NCI-H526 treated with DMSO at 0.1 percent for 48 hours (cell line): ENCODE data around the gene IP6K1.
"Not testable (repeated sequence)": the region's sequence is repeated elsewhere in the genome, so short reads cannot be mapped to it uniquely, and the experiment has no call there.

Source experiments
- DNase-seq: peaks from one replicate; lab custom pipeline; 2025; lab: John Stamatoyannopoulos, UW

The IP6K1 gene

DNA sequence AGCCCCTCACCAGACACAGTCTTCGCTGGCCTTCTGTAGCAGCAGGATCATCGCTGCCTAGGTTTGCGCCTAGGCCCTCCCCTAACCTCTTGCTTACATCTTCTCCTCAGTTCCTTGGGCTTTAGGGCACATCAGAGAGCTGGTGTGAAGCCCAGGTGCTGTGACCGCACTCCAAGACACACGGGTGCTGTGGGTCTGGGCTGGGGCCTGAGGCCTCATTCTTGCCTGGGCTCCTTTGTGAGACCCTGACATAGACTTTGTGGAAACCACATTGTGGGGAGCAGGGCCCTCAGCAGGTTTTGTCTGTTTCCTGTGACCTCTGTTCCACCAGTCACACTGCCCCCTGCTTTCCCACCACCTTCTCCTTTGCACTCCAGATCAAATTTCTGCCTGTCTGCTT, 74.9 kb downstream of the IP6K1 start:
- DNase-seq, result no peak

DNA sequence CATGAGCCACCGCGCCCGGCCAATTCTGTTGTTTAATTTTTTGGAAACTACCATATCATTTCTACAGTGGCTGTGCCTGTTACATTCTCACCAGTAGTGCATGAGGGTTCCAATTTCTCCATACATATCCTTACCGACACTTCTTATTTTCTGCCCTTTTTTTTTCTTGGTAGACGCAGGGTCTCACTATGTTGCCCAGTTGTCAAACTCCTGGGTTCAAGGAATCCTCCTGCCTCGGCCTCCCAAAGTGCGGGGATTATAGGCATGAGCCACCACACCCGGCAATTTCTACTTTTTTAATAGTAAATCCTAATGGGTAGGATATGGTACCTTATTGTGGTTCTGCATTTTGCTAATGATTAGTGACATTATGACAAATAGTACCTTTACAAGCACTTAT, 76.5 kb downstream of the IP6K1 start:
- no peak for DNase-seq

DNA sequence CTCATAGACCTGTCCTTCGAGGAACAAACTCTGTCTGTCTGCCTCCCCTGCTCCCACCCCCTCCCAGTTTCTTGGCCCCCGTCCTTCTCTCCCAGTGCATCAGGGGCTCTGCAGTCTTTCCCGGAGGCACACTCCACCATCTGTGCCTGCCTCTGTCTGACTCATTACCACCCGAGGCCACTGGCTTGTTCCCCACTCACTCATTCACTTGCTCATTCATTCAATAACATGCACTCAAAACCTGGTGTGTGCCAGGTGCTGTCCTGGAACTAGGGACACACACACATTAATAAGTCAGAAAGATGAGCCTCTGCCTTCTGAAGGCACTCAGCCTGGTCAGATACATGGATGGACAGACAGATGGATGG, 79.2 kb downstream of the IP6K1 start:
- no peak for DNase-seq

DNA sequence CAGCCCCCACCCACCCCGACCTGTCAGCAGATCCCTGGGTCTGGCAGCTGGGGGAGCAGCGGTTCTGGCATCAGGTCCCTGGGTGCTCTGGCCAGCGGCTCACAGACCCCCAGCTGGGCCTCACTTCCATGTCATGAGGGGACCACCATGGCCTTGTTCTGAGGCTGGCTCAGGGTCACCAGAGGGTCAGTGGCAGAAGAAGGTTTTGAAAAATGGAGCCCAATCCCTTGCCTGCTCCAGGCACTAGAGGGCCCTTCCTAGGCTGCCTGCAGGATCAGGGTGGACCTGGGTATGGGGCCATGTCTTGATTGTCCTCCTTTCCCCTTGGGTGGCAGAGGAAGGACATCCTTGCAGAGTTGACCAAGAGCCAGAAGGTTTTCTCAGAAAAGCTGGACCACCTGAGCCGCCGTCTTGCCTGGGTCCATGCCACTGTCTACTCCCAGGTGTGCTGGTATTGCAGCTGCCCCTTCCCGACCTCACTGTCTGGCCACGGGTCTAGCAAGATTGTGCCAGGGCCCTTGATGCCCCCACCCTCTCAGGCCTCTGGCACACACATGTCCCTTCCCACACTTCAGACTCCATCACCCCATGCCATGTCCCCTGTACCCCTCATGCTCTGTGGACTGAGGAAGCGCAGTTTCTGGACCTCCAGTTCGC, 79.8 kb downstream of the IP6K1 start:
- no peak for DNase-seq

DNA sequence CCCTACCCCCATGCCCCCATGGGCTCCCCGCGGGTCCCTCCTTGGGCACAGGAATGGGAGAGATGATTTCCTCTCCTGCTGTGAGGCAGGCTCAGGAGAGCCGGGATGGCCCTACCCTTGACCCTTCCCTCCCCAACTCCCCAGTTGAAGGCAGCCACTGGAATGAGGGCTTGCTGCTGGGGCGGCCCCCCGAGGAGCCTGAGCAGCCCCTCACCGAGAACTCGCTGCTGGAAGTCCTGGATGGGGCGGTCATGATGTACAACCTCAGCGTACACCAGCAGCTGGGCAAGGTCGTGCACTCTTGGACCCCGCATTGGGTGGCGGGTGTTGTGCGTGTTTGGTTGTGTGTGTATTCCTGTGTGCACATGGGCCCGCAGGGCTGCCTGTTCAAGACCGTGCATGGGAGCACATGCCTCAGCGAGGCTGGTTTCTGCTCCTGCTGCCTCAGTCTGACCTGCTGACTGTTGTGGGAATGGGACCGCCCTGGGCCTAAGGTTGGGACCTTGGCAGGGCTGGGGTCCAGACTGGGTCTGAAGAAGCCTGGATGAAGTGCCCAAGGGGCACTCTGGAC, 80.9 kb downstream of the IP6K1 start:
- DNase-seq, result no peak

DNA sequence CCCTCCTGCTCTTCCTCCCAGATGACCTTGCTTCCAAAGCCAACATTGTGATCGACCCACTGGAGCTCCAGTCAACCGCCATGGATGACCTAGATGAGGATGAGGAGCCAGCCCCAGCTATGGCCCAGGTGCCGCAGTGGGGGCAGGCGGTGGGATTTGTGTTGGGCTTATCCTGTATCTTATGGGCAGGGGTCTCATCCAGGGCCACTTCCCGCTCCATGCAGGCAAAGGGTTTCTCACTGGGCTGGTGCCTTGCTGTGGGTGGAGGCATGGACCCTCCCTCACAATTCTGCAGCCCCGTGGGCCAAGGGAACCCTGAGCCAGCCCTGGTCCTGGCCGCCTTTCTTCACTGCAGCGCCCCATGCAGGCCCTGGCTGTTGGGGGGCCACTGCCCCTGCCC, 81.7 kb downstream of the IP6K1 start:
- DNase-seq, result no peak

DNA sequence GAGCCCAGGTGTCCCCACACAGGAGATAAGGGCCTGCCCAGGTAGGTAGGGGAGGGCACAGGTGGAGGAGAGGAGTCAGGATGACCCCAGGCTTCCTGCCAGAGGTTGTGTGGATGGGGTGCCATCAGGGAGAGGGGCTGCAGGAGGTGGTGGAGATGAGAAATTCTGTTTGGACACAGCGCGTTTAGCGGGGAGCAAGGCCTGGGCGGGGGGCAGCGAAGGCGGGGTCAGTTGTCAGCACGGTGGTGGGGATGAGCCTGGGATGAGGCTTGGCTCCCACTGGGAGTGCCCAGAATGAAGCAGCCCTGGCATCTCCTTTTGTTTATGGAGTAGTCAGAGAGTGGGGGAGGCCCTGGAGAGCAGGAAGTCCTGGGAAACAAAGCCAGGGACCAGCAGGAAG, 82.4 kb downstream of the IP6K1 start:
- DNase-seq, result no peak

DNA sequence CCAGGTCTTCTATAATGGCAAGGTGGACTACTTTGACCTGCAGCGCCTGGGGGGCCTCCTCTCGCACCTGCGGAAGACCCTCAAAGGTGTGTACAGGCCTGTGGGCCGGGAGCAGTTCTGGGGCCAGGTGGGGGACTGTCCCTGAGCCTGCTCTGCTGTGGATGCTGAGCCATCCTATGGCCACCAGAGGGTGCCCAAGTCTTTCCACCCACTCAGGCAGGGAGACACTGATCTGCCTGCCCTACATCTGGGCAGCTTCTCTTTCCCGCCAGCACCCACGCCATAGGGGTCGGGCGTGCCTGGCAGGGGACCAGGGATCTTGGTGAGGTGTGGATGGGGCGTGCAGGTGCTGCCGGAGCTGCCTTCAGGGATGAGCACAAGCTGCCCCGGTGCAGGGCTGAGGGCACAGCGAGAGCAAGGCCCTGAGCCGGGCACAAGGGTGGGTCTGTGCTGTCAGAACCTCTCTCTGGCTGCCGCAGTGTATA, 82.9 kb downstream of the IP6K1 start:
- DNase-seq, result peak; percentile 18

DNA sequence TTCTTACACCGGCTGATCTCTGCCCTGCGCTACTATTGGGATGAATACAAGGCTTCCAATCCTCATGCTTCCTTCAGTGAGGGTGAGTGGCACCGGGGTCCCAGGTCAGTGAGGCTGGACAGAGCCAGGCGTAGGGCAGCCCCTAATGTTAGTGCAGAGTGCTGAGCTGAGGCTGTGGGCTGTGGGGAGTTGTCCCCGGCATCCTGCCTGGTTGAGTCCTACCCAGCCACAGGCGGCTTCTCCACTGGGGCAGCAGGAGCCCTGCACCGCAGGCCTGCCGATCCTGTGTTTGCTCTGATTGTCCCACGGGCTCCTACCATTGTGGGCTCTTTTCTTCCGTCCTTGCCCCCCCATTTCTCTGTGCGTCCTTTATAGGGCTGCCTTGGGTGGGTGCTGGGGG, 83.7 kb downstream of the IP6K1 start:
- DNase-seq, result no peak

DNA sequence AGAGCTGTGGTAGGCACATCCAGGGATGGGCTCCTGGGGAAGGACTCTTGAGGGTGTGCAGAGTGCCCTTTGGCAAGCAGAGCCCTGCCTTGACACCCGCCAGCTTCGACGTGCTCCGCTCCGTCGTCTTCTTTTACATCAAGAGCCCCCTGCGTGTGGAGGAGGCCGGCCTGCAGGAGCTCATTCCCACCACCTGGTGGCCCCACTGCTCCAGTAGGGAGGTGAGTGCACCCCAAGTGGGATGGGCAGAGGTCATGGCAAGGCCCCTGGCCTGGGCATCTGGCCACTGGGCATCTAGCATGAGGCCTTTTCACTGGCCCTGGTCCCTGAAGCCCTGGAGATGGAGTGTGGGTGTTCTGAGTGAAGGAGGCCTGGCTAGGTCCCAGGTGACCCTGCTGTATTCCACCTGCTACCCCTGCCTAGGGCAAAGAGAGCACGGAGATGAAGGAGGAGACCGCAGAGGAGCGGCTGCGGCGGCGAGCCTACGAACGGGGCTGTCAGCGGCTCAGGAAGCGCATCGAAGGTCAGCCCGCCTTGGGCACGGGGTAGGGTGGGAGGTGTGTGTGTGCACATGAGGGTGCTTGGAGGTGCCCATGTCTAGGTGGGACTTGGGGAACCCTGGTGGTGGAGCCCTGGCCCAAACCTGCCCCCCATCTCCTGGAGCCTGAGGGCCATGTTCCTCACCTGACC, 84.8 kb downstream of the IP6K1 start:
- DNase-seq, result no peak

DNA sequence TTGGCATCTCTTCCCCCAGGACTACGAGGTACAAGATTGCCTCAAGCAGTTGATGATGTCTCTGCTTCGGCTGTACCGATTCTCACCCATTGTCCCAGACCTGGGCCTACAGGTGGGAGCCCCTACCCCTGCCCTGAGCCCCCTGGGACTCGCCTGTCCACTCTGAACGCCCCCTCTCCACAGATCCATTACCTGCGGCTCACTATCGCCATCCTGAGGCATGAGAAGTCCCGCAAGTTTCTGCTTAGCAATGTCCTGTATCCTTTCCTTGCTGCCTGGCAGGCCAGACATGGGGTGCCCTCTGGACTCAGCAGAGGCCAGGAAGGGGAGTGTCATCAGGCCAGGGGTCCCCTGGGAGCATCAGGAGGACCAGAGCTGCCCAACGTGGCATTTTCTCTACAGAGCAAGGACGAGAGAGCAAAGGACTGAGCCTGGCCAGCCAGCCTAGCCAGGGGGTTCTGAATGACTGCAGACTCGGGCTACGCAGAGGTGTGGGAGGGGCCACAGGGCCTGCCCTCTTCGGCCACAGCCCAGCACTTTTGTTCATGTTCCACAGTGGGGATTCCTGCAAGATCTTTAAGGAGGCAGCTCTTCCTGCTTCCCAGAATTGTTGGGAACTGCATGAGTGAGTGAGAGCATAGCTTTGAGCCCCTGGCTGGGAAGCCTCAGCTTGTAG, 85.8 kb downstream of the IP6K1 start:
- no peak for DNase-seq

DNA sequence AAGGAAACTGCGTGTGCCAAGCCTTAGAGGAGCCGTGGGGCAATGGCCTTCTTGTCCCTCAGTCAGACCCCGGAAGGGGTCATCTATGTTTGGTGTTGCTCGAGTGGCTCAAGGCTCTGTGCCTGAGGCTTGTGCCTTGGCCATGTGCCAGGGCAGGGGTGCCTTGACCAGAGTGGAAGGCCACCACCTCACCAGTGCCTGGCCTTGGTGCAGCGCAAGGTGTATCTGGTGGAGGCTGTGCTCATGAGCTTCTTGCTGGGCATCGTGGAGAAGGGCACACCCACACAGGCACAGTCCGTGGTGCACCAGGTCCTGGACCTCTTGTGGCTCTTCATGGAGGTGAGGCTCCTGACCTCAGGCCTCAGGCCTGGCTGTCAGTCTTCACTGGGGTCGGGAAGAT, 86.3 kb downstream of the IP6K1 start:
- no peak for DNase-seq

DNA sequence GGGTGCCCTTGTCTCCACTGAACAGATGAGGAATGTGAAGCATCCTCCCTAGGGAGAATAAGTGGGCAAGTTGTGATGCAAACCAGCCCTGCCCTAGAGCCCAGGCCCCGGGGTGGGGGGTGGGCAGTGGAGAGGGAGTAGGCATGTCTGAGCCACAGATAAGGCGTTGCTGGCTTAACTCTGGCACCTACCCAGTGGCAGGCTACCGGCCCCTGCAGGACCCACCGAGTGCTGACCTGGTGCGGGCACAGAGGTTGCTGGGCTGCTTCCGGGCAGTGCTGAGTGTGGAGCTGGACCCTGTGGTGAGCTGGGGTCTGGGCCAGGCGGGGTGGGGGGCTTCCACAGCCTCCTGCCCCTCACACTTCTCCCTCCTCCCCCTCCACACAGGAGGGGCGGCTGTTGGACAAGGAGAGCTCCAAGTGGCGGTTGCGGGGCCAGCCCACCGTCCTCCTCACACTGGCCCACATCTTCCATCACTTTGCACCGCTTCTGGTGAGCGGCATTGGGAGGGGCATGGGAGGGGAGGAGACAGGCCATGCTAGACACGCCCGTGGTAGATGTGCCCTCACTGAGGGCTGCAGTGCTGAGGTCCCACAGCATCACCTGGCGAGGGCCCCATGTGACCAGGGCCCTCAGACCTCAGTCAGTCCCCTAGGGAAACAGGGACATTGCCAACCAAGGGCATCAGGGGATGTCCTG, 86.9 kb downstream of the IP6K1 start:
- no peak for DNase-seq

DNA sequence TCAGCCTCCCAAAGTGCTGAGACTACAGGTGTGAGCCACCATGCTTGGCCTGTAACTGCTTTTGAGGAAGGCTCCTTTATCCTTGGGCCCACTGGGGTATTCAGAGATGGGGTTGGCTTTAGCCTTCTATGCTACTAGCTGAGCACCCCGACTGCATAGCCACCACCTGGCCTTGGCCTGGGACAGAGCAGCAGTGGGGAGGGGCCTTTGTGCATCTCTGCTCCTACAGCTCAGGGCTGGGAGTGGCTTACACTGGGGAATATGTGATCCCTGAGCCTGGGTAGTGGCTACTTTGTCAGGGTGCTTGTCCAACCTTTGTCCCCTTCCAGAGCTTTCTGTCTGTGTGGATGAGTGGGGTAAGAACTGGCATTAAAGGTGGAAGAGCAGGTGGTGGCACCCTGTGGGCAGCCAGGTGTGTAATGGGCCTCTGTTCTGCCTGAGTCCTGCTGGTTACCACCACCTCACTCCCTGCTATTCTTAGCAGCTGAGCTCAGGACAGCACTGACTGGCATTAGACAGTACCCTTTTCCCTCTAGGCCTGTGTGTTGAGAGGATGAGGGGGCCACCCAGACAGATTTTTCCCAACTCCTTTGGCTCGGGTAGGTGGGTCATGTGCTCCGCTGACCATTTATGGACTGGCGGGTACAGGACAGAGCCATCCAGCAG, 90.9 kb downstream of the IP6K1 start:
- DNase-seq, result not testable (repeated sequence)

DNA sequence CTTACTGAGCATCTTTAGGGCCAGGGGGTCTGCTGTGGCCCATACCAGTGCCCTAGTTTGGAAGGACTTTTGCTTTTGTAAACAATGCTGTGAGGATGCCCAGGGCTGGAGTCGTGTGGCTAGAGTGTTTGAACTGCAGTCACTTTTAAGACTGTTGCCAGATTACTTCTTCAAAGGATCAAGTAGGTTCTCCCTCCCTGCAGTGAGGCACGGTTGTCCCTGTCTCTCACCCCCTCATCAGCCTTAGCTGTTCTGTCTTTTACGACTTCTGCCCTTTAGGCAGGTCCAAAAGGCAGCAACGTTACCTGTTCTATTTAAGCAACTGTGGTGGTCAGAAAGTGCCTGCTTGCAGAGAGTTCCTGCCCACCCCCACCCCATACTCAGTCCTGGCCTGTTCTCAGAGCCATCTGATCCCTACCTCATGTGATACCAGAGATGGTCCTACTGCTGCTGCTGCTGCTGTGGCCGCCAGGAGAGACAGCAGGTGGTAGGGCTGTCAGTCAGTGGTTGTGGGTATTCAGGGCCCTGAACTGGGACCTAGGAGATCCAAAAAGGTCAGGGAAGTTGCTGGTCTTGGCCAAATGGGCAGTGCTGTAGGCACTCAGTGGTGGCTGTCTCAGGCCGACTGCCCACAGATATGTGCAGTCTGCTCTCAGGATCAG, 91.8 kb downstream of the IP6K1 start:
- not testable (repeated sequence) for DNase-seq

DNA sequence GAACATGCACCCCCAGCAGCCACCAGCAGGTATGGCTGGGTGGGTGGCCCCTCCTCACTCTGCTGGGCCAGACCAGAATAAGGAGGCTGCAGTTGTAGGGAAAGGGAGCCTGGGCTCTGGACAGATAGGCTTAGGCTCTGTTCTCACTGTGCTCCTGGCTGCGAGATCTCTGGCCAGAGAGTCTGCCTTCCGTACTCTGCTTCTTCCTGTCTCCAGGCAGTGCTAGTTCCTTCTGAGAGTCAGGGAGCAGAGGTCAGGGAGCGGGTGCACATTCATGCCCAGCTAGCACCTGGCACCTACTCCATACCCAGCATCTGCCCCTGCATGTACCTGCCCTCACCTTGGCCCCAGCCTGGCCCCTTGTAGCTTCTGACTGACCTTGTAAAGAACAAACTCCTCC, 94.9 kb downstream of the IP6K1 start:
- DNase-seq, result not testable (repeated sequence)

DNA sequence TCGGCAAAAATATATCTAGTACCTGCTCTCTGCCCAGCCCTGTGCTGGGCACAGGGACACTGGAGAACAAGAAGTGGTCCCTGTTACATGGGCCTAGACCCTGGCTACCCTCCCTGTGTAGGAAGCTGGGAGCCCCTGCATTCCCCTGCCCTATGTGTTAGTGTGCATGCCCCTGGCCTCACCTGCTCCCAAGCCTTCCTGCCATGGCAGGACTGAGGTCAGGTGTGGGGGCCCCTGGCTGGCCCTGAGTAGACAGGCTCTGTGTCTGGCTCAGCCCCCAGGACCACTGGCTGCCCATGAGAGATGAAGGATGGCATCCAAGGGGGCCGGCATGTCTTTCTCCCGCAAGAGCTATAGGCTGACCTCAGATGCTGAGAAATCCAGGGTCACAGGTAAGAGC, 95.5 kb downstream of the IP6K1 start:
- not testable (repeated sequence) for DNase-seq

DNA sequence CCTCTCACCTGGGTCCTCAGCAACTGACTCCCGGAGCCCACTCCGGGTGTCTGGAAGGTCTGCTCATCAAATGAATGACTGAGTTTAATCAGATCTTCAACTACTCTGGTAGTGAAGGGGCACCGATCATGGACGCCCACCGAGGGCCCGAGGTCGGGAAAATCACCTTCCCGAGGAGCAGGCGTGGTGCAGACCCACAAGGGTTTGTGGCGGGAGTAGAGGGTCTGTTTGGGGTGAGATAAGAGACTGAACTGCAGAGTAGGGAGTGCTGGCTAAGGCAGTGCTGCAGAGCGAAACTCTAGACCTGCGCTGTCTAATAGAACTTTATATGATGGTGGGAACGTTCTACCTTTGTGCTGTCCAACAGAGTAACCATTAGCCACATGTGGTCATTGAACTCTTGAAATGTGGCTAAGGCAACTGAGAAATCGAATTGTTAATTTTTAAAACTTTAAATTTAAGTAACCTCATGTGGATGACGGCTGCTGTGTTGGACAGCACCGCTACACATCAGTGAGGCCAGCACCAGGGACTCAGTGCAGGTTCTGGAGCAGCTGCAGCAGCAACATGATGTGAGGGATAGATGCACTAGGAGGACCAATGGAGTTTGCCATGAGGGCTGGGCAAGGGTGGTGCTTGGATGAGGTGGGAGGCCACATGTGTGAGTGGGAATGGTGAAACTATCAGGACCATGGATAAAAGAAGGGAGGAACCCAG, 96.3 kb downstream of the IP6K1 start:
- not testable (repeated sequence) for DNase-seq

DNA sequence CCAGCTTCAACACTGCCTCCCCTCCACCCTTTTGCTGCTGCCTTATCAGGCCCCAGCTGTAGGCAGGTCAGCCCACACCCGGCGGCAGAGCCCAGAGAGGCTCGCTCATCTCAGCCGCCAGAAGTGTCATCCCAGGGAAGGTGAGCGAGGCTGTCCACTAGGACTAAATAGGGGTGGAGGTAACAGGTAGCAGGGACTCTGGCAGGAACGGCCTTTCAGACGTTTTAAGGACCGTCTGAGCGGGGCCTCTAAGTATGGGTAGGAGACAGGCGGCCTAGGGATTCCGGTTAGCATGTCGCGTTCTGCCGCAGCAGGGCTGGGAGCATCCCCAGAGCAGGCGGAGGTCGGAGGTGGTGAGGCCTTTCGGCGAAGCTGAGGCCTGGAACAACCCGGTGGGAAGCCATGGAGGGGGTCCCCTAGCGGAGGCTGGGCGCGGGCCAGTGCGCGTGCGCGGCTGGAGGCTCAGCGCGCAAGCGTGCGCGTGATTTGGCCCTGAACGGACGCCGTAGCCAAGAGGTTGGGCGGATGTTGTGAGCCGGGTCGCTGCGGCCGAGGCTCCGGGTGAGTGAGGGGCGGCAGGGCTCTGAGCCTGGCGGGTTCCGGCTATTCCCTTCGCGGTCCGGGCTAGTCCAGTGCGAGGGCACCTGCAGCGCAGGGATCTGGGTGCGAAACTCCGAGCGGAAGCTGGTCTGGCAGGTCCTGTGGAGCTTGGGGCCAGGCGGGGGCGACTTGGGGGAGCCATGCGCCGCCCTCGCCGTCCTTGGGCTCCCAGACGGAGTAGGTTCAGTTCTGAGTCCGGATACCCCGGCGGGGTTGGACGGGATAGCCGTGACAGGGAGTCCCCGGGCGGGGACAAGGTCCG, 97.1 kb downstream of the IP6K1 start, which contains the start of the genes MST1 and RNF123:
Gene MST1, minus strand, starts transcription at position 429 of the 862 bp plus-strand sequence. CDS start 783 bp downstream, outside the sequence.
Gene RNF123, plus strand, starts transcription at position 512 of the 862 bp plus-strand sequence. CDS start 1,609 bp downstream, outside the sequence.
- no peak for DNase-seq
